ENCODE results near the gene PLCE1.

DNA sequence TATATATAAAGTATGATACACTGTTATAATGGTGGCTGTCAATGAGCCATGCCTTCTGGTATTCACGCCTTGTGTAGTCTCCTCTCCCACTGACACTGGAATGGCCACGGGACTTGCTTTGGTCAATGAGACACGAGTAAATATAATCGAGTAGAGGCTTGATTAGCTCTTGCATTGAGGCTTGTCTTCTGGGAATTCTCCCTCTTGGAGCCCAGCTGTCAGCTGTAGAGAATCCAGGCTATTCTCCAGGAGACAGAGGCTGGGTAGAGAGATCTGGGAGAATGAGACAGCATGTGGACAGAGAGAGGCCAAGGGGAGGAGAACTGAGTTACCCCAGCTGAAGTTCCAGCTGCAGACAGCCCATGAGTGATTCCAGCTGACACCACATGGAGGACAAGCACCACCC, 25.2 kb upstream of the PLCE1 start:
- TF ChIP-seq, protein P1, sequence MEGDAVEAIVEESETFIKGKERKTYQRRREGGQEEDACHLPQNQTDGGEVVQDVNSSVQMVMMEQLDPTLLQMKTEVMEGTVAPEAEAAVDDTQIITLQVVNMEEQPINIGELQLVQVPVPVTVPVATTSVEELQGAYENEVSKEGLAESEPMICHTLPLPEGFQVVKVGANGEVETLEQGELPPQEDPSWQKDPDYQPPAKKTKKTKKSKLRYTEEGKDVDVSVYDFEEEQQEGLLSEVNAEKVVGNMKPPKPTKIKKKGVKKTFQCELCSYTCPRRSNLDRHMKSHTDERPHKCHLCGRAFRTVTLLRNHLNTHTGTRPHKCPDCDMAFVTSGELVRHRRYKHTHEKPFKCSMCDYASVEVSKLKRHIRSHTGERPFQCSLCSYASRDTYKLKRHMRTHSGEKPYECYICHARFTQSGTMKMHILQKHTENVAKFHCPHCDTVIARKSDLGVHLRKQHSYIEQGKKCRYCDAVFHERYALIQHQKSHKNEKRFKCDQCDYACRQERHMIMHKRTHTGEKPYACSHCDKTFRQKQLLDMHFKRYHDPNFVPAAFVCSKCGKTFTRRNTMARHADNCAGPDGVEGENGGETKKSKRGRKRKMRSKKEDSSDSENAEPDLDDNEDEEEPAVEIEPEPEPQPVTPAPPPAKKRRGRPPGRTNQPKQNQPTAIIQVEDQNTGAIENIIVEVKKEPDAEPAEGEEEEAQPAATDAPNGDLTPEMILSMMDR (IDR thresholded peaks at IDR 0.05; ENCODE audit: control extremely low read depth in 1 of 3, insufficient read depth in 1 of 3, low read depth in 1 of 3, low read length in 3 of 3) = no peak
- TF ChIP-seq SRF (IDR thresholded peaks at IDR 0.05; ENCODE audit: low read depth, low read length) (no peak), POLR2AphosphoS5 (IDR thresholded peaks at IDR 0.05; ENCODE audit: low read depth, low read length) (no peak), SP1 (IDR thresholded peaks at IDR 0.05; ENCODE audit: low read depth, low read length) (no peak), CEBPB (IDR thresholded peaks at IDR 0.05; ENCODE audit: low read depth, low read length) (no peak)

Measured in H1 (cell line).